Measurements from ENCODE around the gene MRPL39.

The MRPL39 gene

DNA sequence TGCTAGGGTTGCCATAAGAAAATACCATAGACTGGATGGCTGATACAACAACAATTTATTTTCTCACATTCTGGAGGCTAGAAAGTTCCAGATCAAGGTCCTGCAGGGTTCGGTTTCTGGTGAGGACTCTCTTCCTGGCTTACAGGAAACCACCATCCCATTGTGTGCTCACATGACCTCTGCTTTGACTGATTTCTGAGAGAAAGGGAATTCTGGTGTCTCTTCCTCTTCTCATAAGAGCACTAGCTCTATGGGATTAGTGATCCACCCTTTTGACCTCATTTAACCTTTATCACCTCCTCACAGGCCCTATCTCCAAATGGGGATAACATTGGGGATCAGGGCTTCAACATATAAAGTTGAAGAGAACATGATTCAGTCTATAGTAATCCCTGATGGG lies 47.5 kb downstream of the MRPL39 start:
- no peak for ATAC-seq
- TF ChIP-seq RARB (CRISPR knock-in tag; IDR thresholded peaks at IDR 0.05) (no peak), ESRRG (CRISPR knock-in tag; IDR thresholded peaks at IDR 0.05) (no peak), ZNF8 (CRISPR knock-in tag; IDR thresholded peaks at IDR 0.05) (no peak), ZFP30 (CRISPR knock-in tag; IDR thresholded peaks at IDR 0.05) (no peak), ZFP3 (CRISPR knock-in tag; IDR thresholded peaks at IDR 0.05) (no peak), OSR1 (CRISPR knock-in tag; IDR thresholded peaks at IDR 0.05) (no peak), ZNF565 (CRISPR knock-in tag; conservative IDR thresholded peaks at IDR 0.05; ENCODE audit: low read depth) (no peak), PPARA (CRISPR knock-in tag; IDR thresholded peaks at IDR 0.05; ENCODE audit: borderline replicate concordance) (no peak), ARNTL (CRISPR knock-in tag; IDR thresholded peaks at IDR 0.05; ENCODE audit: borderline replicate concordance, low read depth) (no peak), ZNF70 (CRISPR knock-in tag; IDR thresholded peaks at IDR 0.05) (no peak), CSDC2 (CRISPR knock-in tag; IDR thresholded peaks at IDR 0.05) (no peak), ISL1 (CRISPR knock-in tag; IDR thresholded peaks at IDR 0.05) (no peak), BACH2 (CRISPR knock-in tag; IDR thresholded peaks at IDR 0.05; ENCODE audit: borderline replicate concordance) (no peak), TCF4 (CRISPR knock-in tag; IDR thresholded peaks at IDR 0.05; ENCODE audit: borderline replicate concordance) (no peak)

DNA sequence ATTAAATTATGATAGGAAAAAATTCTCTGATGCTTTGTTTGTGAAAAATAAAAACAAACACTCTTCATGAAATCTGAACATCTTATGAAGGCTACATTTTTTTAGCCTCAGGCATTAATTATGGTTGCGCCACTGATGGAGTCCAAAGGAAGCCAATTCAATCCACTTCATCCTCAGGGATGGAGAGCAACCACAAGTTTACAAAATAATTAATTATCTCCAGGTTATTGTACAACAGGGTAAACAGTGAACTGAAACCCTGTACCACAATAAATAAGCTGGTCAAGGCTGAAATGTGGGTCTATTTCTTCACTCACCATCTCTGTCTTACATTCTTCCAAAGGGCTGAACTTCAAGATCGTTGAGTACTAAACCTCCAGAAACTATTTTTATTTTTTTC lies 49.2 kb downstream of the MRPL39 start:
- ATAC-seq: no peak
- TF ChIP-seq ARNTL (CRISPR knock-in tag; IDR thresholded peaks at IDR 0.05; ENCODE audit: borderline replicate concordance, low read depth): no peak
- TF ChIP-seq BACH2 (CRISPR knock-in tag; IDR thresholded peaks at IDR 0.05; ENCODE audit: borderline replicate concordance): no peak
- no peak for TF ChIP-seq ZNF565 (CRISPR knock-in tag; conservative IDR thresholded peaks at IDR 0.05; ENCODE audit: low read depth)
- TF ChIP-seq, protein P1, sequence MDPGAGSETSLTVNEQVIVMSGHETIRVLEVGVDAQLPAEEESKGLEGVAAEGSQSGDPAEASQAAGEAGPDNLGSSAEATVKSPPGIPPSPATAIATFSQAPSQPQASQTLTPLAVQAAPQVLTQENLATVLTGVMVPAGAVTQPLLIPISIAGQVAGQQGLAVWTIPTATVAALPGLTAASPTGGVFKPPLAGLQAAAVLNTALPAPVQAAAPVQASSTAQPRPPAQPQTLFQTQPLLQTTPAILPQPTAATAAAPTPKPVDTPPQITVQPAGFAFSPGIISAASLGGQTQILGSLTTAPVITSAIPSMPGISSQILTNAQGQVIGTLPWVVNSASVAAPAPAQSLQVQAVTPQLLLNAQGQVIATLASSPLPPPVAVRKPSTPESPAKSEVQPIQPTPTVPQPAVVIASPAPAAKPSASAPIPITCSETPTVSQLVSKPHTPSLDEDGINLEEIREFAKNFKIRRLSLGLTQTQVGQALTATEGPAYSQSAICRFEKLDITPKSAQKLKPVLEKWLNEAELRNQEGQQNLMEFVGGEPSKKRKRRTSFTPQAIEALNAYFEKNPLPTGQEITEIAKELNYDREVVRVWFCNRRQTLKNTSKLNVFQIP (CRISPR knock-in tag; IDR thresholded peaks at IDR 0.05; ENCODE audit: borderline replicate concordance, low read depth): no peak
- TF ChIP-seq ISL1 (CRISPR knock-in tag; IDR thresholded peaks at IDR 0.05): no peak
- no peak for TF ChIP-seq ZNF70 (CRISPR knock-in tag; IDR thresholded peaks at IDR 0.05)

DNA sequence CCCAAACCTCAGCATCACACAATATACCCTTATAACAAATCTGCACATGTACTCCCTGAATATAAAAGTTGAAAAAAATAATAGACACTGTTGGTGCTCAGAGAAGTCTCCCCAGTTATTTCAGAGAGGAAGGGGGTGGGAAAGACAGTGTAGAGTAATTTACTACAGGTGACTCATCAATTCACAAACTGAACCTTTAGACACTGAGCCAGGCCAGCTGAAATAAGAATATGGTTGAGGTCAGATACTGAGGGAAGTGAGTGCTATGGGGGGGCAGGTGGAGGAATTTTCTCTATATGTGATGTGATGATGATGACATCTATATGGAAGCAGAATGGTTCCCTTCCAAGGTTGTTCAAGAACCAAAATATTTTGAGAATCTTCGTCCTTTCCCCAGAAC lies 50.1 kb downstream of the MRPL39 start:
- no peak for TF ChIP-seq BACH2 (CRISPR knock-in tag; IDR thresholded peaks at IDR 0.05; ENCODE audit: borderline replicate concordance)
- TF ChIP-seq ESRRG (CRISPR knock-in tag; IDR thresholded peaks at IDR 0.05): no peak
- no peak for TF ChIP-seq TOX (CRISPR knock-in tag; IDR thresholded peaks at IDR 0.05; ENCODE audit: borderline replicate concordance)
- TF ChIP-seq ZFP30 (CRISPR knock-in tag; IDR thresholded peaks at IDR 0.05): no peak
- no peak for ATAC-seq

DNA sequence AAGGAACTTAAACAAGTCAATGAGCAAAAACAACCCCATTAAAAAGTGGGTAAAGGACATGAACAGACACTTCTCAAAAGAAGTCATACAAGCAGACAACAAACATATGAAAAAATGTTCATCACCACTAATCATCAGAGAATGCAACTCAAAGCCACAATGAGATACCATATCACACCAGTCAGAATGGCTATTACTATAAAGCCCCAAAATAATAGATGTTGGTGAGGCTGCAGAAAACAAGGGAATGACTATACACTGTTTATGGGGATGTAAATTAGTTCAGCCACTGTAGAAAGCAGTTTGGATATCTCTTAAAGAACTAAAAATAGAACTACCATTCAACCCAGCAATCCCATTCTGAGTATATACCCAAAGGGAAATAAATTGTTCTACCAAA lies 51.2 kb downstream of the MRPL39 start:
- TF ChIP-seq TOX (CRISPR knock-in tag; IDR thresholded peaks at IDR 0.05; ENCODE audit: borderline replicate concordance) (no peak), CSDC2 (CRISPR knock-in tag; IDR thresholded peaks at IDR 0.05) (no peak), OSR1 (CRISPR knock-in tag; IDR thresholded peaks at IDR 0.05) (no peak), BACH2 (CRISPR knock-in tag; IDR thresholded peaks at IDR 0.05; ENCODE audit: borderline replicate concordance) (no peak), ESRRG (CRISPR knock-in tag; IDR thresholded peaks at IDR 0.05) (no peak), ZNF70 (CRISPR knock-in tag; IDR thresholded peaks at IDR 0.05) (no peak), ZFP3 (CRISPR knock-in tag; IDR thresholded peaks at IDR 0.05) (no peak), ZC3H10 (CRISPR knock-in tag; IDR thresholded peaks at IDR 0.05) (no peak), TCF4 (CRISPR knock-in tag; IDR thresholded peaks at IDR 0.05; ENCODE audit: borderline replicate concordance) (no peak), GLIS3 (CRISPR knock-in tag; IDR thresholded peaks at IDR 0.05) (no peak), ARNTL (CRISPR knock-in tag; IDR thresholded peaks at IDR 0.05; ENCODE audit: borderline replicate concordance, low read depth) (no peak), PPARA (CRISPR knock-in tag; IDR thresholded peaks at IDR 0.05; ENCODE audit: borderline replicate concordance) (no peak), ZNF565 (CRISPR knock-in tag; conservative IDR thresholded peaks at IDR 0.05; ENCODE audit: low read depth) (no peak), SNAI2 (CRISPR knock-in tag; IDR thresholded peaks at IDR 0.05) (no peak), ISL1 (CRISPR knock-in tag; IDR thresholded peaks at IDR 0.05) (no peak)
- TF ChIP-seq, protein P1 (CRISPR knock-in tag; IDR thresholded peaks at IDR 0.05; ENCODE audit: borderline replicate concordance, low read depth): no peak
- TF ChIP-seq, protein P2, sequence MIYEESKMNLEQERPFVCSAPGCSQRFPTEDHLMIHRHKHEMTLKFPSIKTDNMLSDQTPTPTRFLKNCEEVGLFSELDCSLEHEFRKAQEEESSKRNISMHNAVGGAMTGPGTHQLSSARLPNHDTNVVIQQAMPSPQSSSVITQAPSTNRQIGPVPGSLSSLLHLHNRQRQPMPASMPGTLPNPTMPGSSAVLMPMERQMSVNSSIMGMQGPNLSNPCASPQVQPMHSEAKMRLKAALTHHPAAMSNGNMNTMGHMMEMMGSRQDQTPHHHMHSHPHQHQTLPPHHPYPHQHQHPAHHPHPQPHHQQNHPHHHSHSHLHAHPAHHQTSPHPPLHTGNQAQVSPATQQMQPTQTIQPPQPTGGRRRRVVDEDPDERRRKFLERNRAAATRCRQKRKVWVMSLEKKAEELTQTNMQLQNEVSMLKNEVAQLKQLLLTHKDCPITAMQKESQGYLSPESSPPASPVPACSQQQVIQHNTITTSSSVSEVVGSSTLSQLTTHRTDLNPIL (CRISPR knock-in tag; IDR thresholded peaks at IDR 0.05; ENCODE audit: low read depth): no peak
- TF ChIP-seq, protein P3, sequence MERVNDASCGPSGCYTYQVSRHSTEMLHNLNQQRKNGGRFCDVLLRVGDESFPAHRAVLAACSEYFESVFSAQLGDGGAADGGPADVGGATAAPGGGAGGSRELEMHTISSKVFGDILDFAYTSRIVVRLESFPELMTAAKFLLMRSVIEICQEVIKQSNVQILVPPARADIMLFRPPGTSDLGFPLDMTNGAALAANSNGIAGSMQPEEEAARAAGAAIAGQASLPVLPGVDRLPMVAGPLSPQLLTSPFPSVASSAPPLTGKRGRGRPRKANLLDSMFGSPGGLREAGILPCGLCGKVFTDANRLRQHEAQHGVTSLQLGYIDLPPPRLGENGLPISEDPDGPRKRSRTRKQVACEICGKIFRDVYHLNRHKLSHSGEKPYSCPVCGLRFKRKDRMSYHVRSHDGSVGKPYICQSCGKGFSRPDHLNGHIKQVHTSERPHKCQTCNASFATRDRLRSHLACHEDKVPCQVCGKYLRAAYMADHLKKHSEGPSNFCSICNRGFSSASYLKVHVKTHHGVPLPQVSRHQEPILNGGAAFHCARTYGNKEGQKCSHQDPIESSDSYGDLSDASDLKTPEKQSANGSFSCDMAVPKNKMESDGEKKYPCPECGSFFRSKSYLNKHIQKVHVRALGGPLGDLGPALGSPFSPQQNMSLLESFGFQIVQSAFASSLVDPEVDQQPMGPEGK (CRISPR knock-in tag; IDR thresholded peaks at IDR 0.05; ENCODE audit: borderline replicate concordance): no peak
- TF ChIP-seq, protein P4, sequence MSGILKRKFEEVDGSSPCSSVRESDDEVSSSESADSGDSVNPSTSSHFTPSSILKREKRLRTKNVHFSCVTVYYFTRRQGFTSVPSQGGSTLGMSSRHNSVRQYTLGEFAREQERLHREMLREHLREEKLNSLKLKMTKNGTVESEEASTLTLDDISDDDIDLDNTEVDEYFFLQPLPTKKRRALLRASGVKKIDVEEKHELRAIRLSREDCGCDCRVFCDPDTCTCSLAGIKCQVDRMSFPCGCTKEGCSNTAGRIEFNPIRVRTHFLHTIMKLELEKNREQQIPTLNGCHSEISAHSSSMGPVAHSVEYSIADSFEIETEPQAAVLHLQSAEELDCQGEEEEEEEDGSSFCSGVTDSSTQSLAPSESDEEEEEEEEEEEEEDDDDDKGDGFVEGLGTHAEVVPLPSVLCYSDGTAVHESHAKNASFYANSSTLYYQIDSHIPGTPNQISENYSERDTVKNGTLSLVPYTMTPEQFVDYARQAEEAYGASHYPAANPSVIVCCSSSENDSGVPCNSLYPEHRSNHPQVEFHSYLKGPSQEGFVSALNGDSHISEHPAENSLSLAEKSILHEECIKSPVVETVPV (CRISPR knock-in tag; IDR thresholded peaks at IDR 0.05): no peak
- TF ChIP-seq, protein P5, sequence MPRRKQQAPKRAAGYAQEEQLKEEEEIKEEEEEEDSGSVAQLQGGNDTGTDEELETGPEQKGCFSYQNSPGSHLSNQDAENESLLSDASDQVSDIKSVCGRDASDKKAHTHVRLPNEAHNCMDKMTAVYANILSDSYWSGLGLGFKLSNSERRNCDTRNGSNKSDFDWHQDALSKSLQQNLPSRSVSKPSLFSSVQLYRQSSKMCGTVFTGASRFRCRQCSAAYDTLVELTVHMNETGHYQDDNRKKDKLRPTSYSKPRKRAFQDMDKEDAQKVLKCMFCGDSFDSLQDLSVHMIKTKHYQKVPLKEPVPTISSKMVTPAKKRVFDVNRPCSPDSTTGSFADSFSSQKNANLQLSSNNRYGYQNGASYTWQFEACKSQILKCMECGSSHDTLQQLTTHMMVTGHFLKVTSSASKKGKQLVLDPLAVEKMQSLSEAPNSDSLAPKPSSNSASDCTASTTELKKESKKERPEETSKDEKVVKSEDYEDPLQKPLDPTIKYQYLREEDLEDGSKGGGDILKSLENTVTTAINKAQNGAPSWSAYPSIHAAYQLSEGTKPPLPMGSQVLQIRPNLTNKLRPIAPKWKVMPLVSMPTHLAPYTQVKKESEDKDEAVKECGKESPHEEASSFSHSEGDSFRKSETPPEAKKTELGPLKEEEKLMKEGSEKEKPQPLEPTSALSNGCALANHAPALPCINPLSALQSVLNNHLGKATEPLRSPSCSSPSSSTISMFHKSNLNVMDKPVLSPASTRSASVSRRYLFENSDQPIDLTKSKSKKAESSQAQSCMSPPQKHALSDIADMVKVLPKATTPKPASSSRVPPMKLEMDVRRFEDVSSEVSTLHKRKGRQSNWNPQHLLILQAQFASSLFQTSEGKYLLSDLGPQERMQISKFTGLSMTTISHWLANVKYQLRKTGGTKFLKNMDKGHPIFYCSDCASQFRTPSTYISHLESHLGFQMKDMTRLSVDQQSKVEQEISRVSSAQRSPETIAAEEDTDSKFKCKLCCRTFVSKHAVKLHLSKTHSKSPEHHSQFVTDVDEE (CRISPR knock-in tag; IDR thresholded peaks at IDR 0.05): no peak
- no peak for ATAC-seq

Data from SK-N-SH treated with all-trans-retinoic acid at 6 μM for 48 hours (cell line).